Stimulated activated CD4-positive, alpha-beta T cell treated with anti-CD3 and anti-CD28 coated beads, Interleukin-15, amount 100 ng/mL, for 1 hour (primary cell): Measurements from ENCODE around the gene LIN54.
"Not testable (repeated sequence)": the region's sequence is repeated elsewhere in the genome, so short reads cannot be mapped to it uniquely, and the experiment has no call there.

Experiments used
- DNase-seq, 2 donors: peaks; one replicate each; pipeline ENCODE4 v3.0.0-alpha.2; 2020; ENCODE audit warnings: low read depth in 1 of 2, low spot score in 1 of 2

The LIN54 gene

GRCh38 chr4:83010522-83011318, at the start of gene LIN54:
Gene LIN54 (minus strand): TSS chr4:83010823. CDS start chr4:82984844, 25,979 bp downstream.
- DNase-seq = peak; percentile 69 to 72

GRCh38 chr4:83054928-83055327, 44.3 kb upstream of the LIN54 start:
- no peak for DNase-seq

GRCh38 chr4:83048781-83049180, 38.2 kb upstream of the LIN54 start:
- not testable (repeated sequence) for DNase-seq

- DNase-seq = no peak
These were observed 36.3 kb upstream of the LIN54 start for GRCh38 chr4:83046693-83047473.

- DNase-seq = no peak
These were observed 33.3 kb upstream of the LIN54 start for GRCh38 chr4:83043801-83044407.

- not testable (repeated sequence) for DNase-seq
These were observed 32.5 kb upstream of the LIN54 start for GRCh38 chr4:83043157-83043556.

- DNase-seq = no peak
These were observed 29.6 kb upstream of the LIN54 start for GRCh38 chr4:83040269-83040668.

GRCh38 chr4:83036991-83037665, 26.5 kb upstream of the LIN54 start:
- DNase-seq = no peak

GRCh38 chr4:83034630-83035494, 24.2 kb upstream of the LIN54 start, which contains the start of gene COPS4:
Gene COPS4 (plus strand): TSS chr4:83035183. CDS start chr4:83035225, 42 bp downstream.
- peak; percentile 81 to 88 for DNase-seq

- no peak for DNase-seq
These were observed 19.1 kb upstream of the LIN54 start for GRCh38 chr4:83029688-83030087.

GRCh38 chr4:83028976-83029375, 18.4 kb upstream of the LIN54 start:
- no peak for DNase-seq

- no peak for DNase-seq
These were observed 14.9 kb upstream of the LIN54 start for GRCh38 chr4:83025563-83025962.

GRCh38 chr4:83024233-83024632, 13.6 kb upstream of the LIN54 start:
- no peak for DNase-seq

GRCh38 chr4:83023599-83023998, 13.0 kb upstream of the LIN54 start:
- not testable (repeated sequence) for DNase-seq

GRCh38 chr4:83022724-83023450, 12.3 kb upstream of the LIN54 start:
- no peak for DNase-seq

GRCh38 chr4:83019794-83020494, 9.3 kb upstream of the LIN54 start:
- DNase-seq = no peak

GRCh38 chr4:83013902-83014301, 3.3 kb upstream of the LIN54 start:
- no peak for DNase-seq

GRCh38 chr4:83013420-83013867, 2.8 kb upstream of the LIN54 start:
- DNase-seq = no peak
